Embryonic facial prominence (tissue), 1 donor: ENCODE measurements around the gene ARHGEF25.

ENCODE experiments used
- DNase-seq: peaks from one replicate; pipeline ENCODE4 v3.0.0-alpha.2; 2016; ENCODE audit errors: extremely low spot score

ARHGEF25 gene

DNA sequence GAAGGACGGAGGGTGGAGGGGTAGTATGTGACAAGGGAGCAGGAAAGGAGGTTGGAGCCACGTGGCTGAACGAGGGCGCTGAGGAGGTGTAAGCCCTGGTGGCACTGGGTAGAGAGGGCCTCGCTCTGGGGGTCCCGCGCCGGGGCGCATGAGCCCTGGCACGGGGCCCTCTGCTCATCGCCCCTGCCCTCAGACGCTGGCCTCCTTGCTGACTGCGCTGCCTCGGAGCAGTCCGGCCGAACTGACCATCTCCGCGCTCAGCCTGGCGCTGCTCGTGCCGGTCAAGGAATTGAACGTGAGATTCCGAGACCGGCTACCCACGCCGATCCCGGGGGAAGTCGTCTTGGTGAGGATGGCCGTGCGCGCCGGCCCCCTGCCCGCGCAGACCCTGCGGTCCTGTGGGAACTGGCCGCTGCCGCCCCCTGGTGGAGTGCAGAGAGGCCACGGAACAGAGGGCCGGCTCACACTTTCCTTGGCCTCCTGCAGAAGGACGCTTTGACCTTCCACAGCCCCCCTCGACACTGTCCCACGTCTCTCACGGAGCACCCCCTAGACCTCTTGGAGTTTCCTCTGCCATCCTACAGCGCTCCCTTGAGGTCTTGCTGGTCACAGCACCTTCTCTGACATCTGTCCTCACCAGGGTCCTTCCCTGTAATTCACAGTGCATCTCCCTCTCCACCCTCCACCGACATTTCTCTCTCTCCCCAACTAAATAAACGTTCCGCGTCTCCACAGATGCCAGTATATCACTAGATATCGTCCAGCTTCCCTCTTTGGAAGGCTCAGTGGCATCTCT, 10.5 kb downstream of the ARHGEF25 start:
- DNase-seq: no peak

DNA sequence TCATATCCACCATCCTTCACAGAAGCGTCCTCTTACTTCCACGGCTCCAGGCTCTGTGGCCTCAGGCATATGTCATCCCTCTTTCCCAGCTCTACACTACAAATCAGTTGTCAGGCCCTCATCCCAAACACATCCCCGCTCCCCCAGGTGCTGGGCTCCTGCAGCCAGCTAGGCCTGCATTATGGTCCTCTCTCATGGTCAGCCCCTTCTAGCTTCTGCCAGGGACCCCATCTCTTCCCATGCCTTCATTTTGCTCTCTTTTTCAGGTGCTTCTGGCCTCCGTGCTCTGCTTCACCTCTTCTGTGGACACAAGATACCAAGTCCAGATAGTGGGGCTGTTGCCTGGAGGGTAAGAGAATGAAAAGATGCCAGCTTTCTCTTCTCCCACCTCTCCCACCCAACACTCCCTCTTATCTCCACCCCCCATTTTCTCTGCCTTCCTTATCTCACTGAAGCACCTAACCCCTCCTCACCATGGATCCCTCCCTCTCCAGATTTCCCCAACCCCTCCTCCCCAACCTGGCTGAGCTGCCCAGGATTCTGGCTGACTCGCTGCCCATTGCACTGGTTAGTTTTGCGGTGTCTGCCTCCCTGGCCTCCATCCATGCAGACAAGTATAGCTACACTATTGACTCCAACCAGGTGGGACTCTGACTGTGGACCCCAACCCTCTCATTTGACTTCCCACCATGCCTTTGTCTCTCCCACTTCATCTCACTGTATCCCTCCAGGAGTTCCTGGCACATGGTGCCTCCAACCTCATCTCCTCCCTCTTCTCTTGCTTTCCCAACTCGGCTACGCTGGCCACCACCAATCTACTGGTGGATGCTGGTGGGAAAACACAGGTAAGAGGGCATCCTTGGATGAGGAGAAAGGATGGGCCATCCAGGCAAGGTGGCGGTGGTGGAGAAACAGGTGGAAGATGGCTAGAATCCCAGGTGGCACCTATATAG, 11.3 kb downstream of the ARHGEF25 start:
- DNase-seq: no peak

DNA sequence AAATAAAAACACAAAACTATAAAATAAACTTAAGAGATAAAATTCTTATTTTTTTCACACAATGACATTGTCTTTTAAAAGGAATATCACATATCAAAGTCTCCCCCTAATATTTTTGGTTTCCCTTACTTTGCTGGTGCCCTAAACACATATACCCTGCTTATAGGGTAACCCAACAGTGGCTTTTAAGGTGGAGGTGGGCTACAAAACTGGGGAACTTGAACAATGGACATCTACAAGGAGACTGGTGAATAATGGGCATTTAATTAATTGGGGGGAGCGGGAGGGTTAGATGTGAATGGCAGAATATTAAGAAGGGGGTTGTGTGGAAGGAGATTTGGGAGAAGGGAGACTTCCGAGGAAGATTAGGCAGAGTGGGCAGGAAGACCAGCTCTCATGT, 12.2 kb downstream of the ARHGEF25 start:
- no peak for DNase-seq

GRCh38 chr12:57623811-57624390, 12.7 kb downstream of the ARHGEF25 start:
- no peak for DNase-seq

DNA sequence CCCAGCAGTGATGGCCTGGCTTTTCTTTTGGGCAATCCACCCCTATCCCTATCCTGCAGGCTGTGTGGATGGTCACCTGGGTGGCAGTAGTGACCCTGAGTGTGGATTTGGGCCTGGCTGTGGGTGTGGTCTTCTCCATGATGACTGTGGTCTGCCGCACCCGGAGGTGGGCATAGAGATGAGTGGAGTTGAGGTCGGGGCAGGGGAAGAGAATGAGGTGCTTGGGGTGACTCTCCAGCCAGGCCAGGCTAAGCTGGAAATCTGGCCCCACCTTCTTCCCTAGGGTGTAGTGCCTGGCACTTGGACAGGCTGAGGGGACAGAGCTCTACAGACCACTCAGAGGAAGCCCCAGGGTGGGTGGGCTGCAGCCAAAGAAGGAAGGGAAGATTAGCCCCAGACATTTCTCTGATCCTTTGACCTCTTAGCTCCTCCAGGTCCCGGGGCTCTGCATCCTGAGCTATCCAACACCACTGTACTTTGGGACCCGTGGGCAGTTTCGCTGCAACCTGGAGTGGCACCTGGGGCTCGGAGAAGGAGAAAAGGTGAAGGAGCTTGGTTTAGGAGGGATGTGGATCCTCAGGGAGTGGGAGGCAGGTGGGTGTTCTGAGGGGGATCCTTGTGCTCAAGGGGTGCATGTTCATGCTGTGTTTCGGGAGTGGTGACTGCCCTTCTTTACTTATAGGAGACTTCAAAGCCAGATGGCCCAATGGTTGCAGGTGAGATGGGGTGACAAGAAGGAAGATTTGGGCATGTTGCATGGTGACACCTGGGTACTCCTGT, 13.4 kb downstream of the ARHGEF25 start:
- DNase-seq: no peak

- no peak for DNase-seq
Observed at GRCh38 chr12:57625261-57626032, 14.2 kb downstream of the ARHGEF25 start.

DNA sequence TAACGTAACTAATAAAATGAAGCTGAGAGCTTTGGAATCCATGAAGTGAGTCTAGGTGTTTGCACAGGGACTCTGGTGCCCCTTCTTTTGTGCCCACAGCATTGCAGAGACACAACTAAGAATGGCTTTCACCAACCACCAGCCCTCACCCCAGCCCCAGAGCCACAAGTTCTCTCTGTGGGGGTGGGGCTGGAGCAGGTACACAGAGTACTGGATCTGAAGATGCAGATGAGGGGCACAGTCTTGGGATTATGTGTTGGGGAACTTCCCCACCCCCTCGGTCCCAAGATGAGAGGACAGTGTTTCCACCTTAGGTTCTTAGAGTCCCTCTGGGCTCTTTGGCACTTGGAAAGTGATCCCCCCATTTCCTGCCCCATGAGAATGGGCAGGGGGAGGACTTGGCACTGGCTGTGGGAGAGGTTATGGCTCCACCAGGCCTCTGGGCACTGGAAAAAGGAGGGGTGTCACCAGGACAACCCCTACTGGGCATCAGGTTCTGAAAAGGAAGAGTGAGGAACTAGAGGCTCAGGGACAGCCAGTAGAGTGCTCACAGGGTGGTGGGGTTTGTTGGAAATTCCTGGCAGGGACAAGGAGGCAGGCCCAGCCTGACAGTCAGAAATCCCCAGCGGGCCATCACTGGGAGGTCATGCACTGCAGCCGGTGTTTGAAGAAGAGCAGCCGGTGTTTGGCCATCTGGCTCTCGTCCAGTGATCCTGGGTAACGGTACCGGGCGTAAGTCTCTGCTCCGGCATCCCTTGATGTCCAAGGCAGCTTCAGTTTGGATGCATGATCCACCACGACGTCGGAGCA, 15.1 kb downstream of the ARHGEF25 start:
- DNase-seq: no peak

DNA sequence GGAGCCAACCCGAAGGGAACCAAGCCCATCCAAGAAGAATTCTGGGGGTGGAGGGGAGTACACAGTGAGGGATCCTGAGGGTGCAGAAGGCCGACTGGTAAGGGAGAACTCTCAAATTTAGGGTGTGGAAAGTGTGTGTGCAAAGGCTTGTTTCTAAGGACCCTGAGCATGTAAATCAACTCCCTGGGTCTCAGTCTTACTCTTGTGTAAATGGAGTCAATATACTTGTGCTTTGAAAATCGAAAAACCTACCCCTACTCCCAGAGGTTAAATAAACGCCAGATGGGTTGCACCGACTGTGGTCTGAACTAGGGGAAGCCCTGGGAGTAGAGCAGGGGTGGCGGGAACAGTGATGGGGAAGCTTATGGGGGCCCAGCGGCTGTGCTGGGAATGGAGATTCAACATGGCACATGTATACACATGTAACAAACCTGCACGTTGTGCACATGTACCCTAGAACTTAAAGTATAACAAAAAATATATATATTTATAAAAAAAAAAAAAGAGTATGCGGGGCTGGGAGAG, 15.7 kb downstream of the ARHGEF25 start:
- DNase-seq: no peak

- DNase-seq: no peak
Observed at GRCh38 chr12:57627501-57628279, 16.5 kb downstream of the ARHGEF25 start.

- no peak for DNase-seq
Observed at GRCh38 chr12:57628280-57629191, 17.3 kb downstream of the ARHGEF25 start.

DNA sequence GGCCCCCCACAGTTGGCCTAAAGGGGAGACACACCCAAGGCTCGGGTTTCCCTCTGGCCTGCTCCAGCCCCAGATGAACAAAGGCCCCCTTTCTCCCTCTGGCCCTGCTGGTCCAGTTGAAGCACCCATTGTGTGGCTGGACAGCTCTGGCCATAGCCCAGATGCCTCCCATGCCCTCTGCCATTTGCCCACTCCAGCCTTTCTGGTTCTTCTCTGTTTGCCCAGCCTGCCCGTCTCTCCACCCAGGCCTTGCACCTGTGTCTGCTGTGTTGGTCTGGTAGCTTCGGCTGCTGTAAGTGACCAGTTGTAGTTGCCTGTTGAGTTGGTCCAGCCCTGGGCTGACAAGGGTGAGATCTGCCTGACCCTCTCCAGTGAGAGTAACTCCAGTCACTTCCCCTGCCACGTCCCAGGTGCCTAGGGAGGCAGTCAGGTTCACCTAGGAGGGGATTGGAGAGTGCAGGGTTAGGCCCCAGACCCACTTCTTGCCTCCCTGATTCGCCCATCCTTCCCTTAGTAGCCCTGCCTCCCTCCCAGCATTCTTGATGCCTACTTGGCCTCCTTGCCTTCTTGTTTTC, 18.7 kb downstream of the ARHGEF25 start:
- no peak for DNase-seq

GRCh38 chr12:57630891-57631433, 19.7 kb downstream of the ARHGEF25 start:
- DNase-seq: no peak

GRCh38 chr12:57631566-57632072, 20.4 kb downstream of the ARHGEF25 start:
- DNase-seq: no peak

GRCh38 chr12:57632073-57632957, 21.1 kb downstream of the ARHGEF25 start:
- DNase-seq: no peak

GRCh38 chr12:57632958-57633840, 22.0 kb downstream of the ARHGEF25 start, which contains the start of gene B4GALNT1:
TSS of gene B4GALNT1 (minus strand) at chr12:57633201. CDS start at chr12:57632132, 1,069 bp downstream.
- no peak for DNase-seq
